Spleen (tissue), 11 donors: ENCODE data around the gene BNC2. TPM values are rescaled to one million over a fixed set of nuclear protein-coding genes. Genes with fewer than 3 reads are reported as not detected.

ENCODE experiments used
- DNase-seq: peaks from one replicate; pipeline ENCODE4 v3.0.0-alpha.2; 2020
- H3K27ac ChIP-seq, 8 donors: fragments of 200-600 bp; sonication (generic) in 7 of 8; 1 replicate in 4 of 8; 2 replicates in 4 of 8; pipeline versions ENCODE4 v1.5.0 to v1.8.0; 2016 to 2021; ENCODE audit warnings: inconsistent platforms in 4 of 8, mild to moderate bottlenecking in 4 of 8, moderate library complexity in 1 of 8
- H3K27me3 ChIP-seq, 7 donors: fragments of 200-600 bp; sonication (generic) in 6 of 7; replicated peaks in 1 of 7; 1 replicate in 4 of 7; 2 replicates in 3 of 7; pipeline versions ENCODE4 v1.5.0 to v1.8.0; 2016 to 2021; ENCODE audit warnings: inconsistent platforms in 3 of 7, mild to moderate bottlenecking in 1 of 7
- H3K36me3 ChIP-seq, 6 donors: fragments of 200-600 bp; sonication (generic) in 5 of 6; 1 replicate in 4 of 6; 2 replicates in 2 of 6; pipeline versions ENCODE4 v1.5.0 to v1.8.0; 2016 to 2021; ENCODE audit warnings: inconsistent platforms in 2 of 6
- H3K4me1 ChIP-seq, 6 donors: fragments of 200-600 bp; sonication (generic) in 5 of 6; 1 replicate in 3 of 6; 2 replicates in 3 of 6; pipeline versions ENCODE4 v1.5.0 to v1.8.0; 2016 to 2021; ENCODE audit warnings: inconsistent platforms in 3 of 6
- H3K4me3 ChIP-seq, 8 donors: fragments of 200-600 bp; sonication (generic) in 7 of 8; 1 replicate in 4 of 8; 2 replicates in 4 of 8; pipeline versions ENCODE4 v1.5.0 to v1.8.0; 2016 to 2021; ENCODE audit warnings: inconsistent platforms in 4 of 8, mild to moderate bottlenecking in 4 of 8, moderate library complexity in 2 of 8
- H3K9me3 ChIP-seq, 8 donors: fragments of 200-600 bp; sonication (generic) in 7 of 8; 1 replicate in 4 of 8; 2 replicates in 4 of 8; pipeline versions ENCODE4 v1.5.0 to v1.8.0; 2016 to 2021; ENCODE audit warnings: inconsistent platforms in 4 of 8
- POLR2A ChIP-seq, 3 donors: fragments of 450-650 bp; IDR thresholded peaks; one replicate each; pipeline ENCODE4 v1.5.1; 2017; ENCODE audit warnings: antibody characterized with exemption in 3 of 3, mild to moderate bottlenecking in 1 of 3
- POLR2AphosphoS5 ChIP-seq, 3 donors: sonication (generic); formaldehyde crosslinking; IDR thresholded peaks; one replicate each; pipeline ENCODE4 v1.5.1; 2017; ENCODE audit warnings: antibody characterized with exemption in 3 of 3
- WGBS, 5 donors: extraction: QIAGEN DNeasy Blood & Tissue Kit in 3 of 5; methylation state at CpG; one replicate each; pipeline versions ENCODE4 v1.1.5 to v1.1.7; 2013 to 2018; 5-methylcytosine and 5-hydroxymethylcytosine counted together
- intact Hi-C: fragments of 100-400 bp; cut with DNase I; formaldehyde crosslinking; loops from one replicate; pipeline ENCODE4 v1.15.0; 2023; ENCODE audit warnings: low total_unique reads
- polyA plus RNA-seq, 3 donors: library from polyadenylated mRNA; stranded (reverse); fragments of 200-250 nt; gene quantifications; one replicate each; pipeline ENCODE4 v1.2.1, GENCODE V29; 2013
- total RNA-seq, 7 donors: library from RNA; depleted of rRNA in 3 of 7; stranded (reverse); fragments of >200 nt in 3 of 7; fragmentation: NEBNext Ultra II Directional in 4 of 7; extraction: Animal tissue kit (Norgen Biotek cat#: 25700) in 4 of 7; gene quantifications; one replicate each; pipeline versions ENCODE4 v1.1.0 to v1.2.1, GENCODE V29; 2016 to 2021
- TF ChIP-seq, protein P1 (sequence below), 11 experiments: fragments of 200-600 bp in 7 of 11; fragments of 450-650 bp in 4 of 11; sonication (generic) in 4 of 11; IDR thresholded peaks in 8 of 11; conservative IDR thresholded peaks in 3 of 11; 1 replicate in 7 of 11; 2 replicates in 4 of 11; pipeline versions ENCODE4 v1.4.0 to v1.8.0; 2016 to 2021; ENCODE audit warnings: antibody characterized with exemption in 11 of 11, inconsistent platforms in 4 of 11, mild to moderate bottlenecking in 1 of 11
- donor health status: healthy with polysubstance abuse.
- donor health status: DM: no; HTN: no; CAD: no; lungs with moderate emphysema.
- donor health status: DM: no; HTN: no; CAD: no.
- donor health status: Bipolar disorder and iron deficiency.
- donor health status: healthy.
- donor health status: DM: no; HTN: no; CAD: no.
- donor health status: DM: yes; HTN: yes; CAD: no.

The BNC2 gene
- total and polyA plus RNA-seq, 10 donors: 0.07 to 4.3 (median 1.3) TPM

DNA sequence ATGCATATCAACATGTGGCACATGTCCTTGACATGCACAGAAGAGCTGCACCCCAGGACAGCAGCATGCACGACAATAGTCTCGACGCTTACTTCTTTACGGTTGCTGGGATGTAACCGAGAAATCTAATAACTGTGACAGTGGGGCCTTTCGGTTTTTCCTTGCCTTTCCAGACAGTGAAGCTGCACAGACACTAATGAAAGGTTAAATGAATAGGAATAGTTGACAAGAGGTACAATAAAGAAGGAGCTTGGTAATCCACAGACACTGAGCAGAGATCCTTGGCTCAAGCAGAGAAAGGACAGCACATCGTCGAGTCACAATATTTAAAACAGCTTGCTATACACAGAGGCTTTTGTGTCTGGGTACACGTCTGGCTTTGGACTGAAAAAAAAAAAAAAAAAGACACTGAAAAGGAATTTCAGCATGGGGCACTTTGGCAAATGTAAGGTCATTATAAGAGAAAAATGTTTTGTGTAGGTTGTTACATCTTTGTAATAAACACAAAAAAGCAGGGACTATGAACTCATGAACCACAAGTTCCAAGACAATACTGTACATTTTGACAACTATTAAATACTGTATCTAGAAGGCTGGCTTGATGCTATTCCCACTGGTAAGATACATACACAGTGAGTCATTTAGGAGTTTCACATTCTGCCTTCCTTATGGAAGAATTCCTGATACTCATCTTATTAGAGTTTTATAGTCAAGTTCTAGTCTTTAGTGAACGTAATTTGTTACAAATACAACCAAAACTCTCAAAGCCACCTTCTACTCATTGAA, 5.6 kb downstream of the BNC2 start:
- H3K36me3 ChIP-seq: no peaks in the 10 kb centered on the region
- no peaks in the 10 kb centered on the region for H3K9me3 ChIP-seq
- H3K27ac ChIP-seq: no peak overlapping the region
- no peak for DNase-seq
- H3K4me3 ChIP-seq: no peak overlapping the region
- WGBS, 5 donors: 88 to 95% (median 90%) methylated on average over 10 of the region's 10 CpGs
- intact Hi-C loops: no loop called here
- peaks cover 0 to 26% (median 15%) of the 10 kb centered on the region in 7 donors for H3K27me3 ChIP-seq
- TF ChIP-seq, protein P1, sequence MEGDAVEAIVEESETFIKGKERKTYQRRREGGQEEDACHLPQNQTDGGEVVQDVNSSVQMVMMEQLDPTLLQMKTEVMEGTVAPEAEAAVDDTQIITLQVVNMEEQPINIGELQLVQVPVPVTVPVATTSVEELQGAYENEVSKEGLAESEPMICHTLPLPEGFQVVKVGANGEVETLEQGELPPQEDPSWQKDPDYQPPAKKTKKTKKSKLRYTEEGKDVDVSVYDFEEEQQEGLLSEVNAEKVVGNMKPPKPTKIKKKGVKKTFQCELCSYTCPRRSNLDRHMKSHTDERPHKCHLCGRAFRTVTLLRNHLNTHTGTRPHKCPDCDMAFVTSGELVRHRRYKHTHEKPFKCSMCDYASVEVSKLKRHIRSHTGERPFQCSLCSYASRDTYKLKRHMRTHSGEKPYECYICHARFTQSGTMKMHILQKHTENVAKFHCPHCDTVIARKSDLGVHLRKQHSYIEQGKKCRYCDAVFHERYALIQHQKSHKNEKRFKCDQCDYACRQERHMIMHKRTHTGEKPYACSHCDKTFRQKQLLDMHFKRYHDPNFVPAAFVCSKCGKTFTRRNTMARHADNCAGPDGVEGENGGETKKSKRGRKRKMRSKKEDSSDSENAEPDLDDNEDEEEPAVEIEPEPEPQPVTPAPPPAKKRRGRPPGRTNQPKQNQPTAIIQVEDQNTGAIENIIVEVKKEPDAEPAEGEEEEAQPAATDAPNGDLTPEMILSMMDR (IDR thresholded peaks at IDR 0.05 in 8 of 11, conservative IDR thresholded peaks at IDR 0.05 in 3 of 11): no peak
- TF ChIP-seq POLR2AphosphoS5 (IDR thresholded peaks at IDR 0.05) (no peak), POLR2A (IDR thresholded peaks at IDR 0.05) (no peak)
- H3K4me1 ChIP-seq: peaks cover 0 to 13% (median 4%) of the 10 kb centered on the region in 6 donors

DNA sequence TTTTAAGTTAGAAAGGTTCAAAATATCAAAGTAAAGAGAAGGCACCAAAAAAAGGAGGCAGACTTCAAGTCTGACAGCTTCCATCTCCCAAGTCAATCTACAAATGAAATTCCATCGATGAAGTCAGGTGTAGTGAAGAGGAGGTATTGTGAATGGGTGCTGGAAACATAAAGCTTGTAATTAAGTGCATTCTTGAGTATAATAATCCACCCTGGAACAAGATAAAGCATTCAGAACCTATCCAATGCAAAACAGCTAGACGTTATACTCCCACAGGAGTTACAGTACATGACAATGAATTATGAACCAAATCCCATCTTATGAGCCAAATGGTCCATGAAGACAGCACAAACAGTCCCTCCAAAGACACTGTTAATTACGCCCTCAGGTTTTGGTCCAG, 22.3 kb downstream of the BNC2 start:
- no peak for DNase-seq
- 76 to 91% (median 82%) methylated on average over 3 of the region's 3 CpGs for WGBS, 5 donors
- TF ChIP-seq, protein P1 (IDR thresholded peaks at IDR 0.05 in 8 of 11, conservative IDR thresholded peaks at IDR 0.05 in 3 of 11): no peak
- H3K36me3 ChIP-seq: no peaks in the 10 kb centered on the region
- H3K27ac ChIP-seq: no peak overlapping the region
- H3K27me3 ChIP-seq: no peaks in the 10 kb centered on the region
- no peak overlapping the region for H3K4me3 ChIP-seq
- intact Hi-C loops: no loop called here
- H3K4me1 ChIP-seq: no peaks in the 10 kb centered on the region
- peaks cover 0 to 3% (median 0%) of the 10 kb centered on the region in 8 donors for H3K9me3 ChIP-seq

DNA sequence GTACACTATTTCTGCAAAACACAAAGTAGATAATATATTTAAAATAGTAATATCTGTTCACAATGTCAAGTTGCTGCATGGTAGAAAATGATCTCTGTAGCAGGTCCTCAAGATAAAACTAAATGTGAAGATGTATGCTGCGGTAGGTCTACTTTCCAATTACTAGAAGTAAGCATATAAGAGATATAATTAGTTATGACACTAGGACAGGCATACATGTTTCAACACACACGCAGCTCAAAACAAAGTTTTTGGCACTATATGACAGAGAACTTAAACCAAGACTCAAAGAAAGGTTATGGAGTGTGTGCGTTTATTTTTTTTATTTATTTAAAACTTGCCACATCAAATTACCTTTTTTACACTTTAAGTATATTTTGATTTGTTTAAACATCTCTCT, 23.5 kb downstream of the BNC2 start:
- Histone ChIP-seq H3K4me3 (no peak overlapping the region), H3K4me1 (no peaks in the 10 kb centered on the region), H3K27ac (no peak overlapping the region), H3K36me3 (no peaks in the 10 kb centered on the region), H3K27me3 (no peaks in the 10 kb centered on the region), H3K9me3 (peaks cover 0 to 3% (median 0%) of the 10 kb centered on the region in 8 donors)
- intact Hi-C loops: no loop called here
- no peak for TF ChIP-seq POLR2A (IDR thresholded peaks at IDR 0.05)
- no peak for TF ChIP-seq POLR2AphosphoS5 (IDR thresholded peaks at IDR 0.05)
- TF ChIP-seq, protein P1 (IDR thresholded peaks at IDR 0.05 in 8 of 11, conservative IDR thresholded peaks at IDR 0.05 in 3 of 11): no peak
- 60 to 65% (median 62%) methylated on average over 3 of the region's 3 CpGs for WGBS, 5 donors
- no peak for DNase-seq

DNA sequence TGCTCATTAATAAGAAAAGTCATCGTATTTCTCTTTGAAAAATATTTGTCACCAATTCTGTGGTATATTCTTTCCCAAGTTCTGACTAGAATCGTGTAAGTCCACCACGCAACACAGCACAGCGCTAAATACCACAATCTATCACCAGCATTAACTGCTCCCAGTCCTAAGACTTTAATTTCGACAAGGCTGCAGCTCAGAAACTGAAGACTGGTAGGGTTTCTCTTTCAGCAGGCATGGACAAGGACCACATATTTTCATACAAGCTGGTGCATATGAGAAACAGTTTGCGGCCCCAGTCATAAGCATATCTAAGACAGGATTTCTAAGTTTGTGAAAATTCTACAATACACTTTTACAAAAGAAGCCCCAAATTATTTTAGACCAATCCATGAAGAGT, 24.1 kb downstream of the BNC2 start:
- WGBS, 5 donors: 89 to 93% (median 93%) methylated on average over 6 of the region's 6 CpGs
- TF ChIP-seq, protein P1 (IDR thresholded peaks at IDR 0.05 in 8 of 11, conservative IDR thresholded peaks at IDR 0.05 in 3 of 11): no peak
- TF ChIP-seq POLR2A (IDR thresholded peaks at IDR 0.05) (no peak), POLR2AphosphoS5 (IDR thresholded peaks at IDR 0.05) (no peak)
- intact Hi-C loops: no loop called here
- no peak for DNase-seq
- H3K4me1 ChIP-seq: no peaks in the 10 kb centered on the region
- H3K27me3 ChIP-seq: no peaks in the 10 kb centered on the region
- H3K36me3 ChIP-seq: no peaks in the 10 kb centered on the region
- H3K9me3 ChIP-seq: peaks cover 0 to 3% (median 0%) of the 10 kb centered on the region in 8 donors
- no peak overlapping the region for H3K4me3 ChIP-seq
- no peak overlapping the region for H3K27ac ChIP-seq
